Left ventricle myocardium inferior (tissue), 1 donor: Measurements from ENCODE around the gene CACNA2D1. TPM values are rescaled to one million over a fixed set of nuclear protein-coding genes. Genes with fewer than 3 reads are reported as not detected.

ENCODE experiments used
- DNase-seq: peaks from one replicate; pipeline ENCODE4 v3.0.0-alpha.2; 2020
- H3K27ac ChIP-seq: fragments of 200-600 bp; replicated peaks from 2 replicates; pipeline ENCODE4 v1.8.0; 2021
- H3K27me3 ChIP-seq: fragments of 200-600 bp; 2 replicates; pipeline ENCODE4 v1.8.0; 2021; ENCODE audit warnings: low read depth
- H3K36me3 ChIP-seq: fragments of 200-600 bp; 2 replicates; pipeline ENCODE4 v1.8.0; 2021
- H3K4me1 ChIP-seq: fragments of 200-600 bp; 2 replicates; pipeline ENCODE4 v1.8.0; 2021
- H3K4me3 ChIP-seq: fragments of 200-600 bp; 2 replicates; pipeline ENCODE4 v1.8.0; 2021; ENCODE audit warnings: mild to moderate bottlenecking, moderate library complexity
- H3K9me3 ChIP-seq: fragments of 200-600 bp; replicated peaks from 2 replicates; pipeline ENCODE4 v1.8.0; 2021
- CTCF ChIP-seq: fragments of 200-600 bp; IDR thresholded peaks from 2 replicates; pipeline ENCODE4 v1.8.0; 2021; ENCODE audit warnings: antibody characterized with exemption, mild to moderate bottlenecking, borderline replicate concordance
- intact Hi-C: fragments of 100-400 bp; cut with micrococcal nuclease; formaldehyde crosslinking; loops from one replicate; pipeline ENCODE4 v1.11.0; 2022
- total RNA-seq: library from RNA; stranded (reverse); fragmentation: NEBNext Ultra II Directional; extraction: Animal tissue kit (Norgen Biotek cat#: 25700); gene quantifications from one replicate; pipeline ENCODE4 v1.2.1, GENCODE V29; 2021
- donor health status: DM: no; HTN: yes; CAD: no; lungs with severe emphysema.

The CACNA2D1 gene
- total RNA-seq, 1 donor from 2014 or later: 64.6 TPM

DNA sequence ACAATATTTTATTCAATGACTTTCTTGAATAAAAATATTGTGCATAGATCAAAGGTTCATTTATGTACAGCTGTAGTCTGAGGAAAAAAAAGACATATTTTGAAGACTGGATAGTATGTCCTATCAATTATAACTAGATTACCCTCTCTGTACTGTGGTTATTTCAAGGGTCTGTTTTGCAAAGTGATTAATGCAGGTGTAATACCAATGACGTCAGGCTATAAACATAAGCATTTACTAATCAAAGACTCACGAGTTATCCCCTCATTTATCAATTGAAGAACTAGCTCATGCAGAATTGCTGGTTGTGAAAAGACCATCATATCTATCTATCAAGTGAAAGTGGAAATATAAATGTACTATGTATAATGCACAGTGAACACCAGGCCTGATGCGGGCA is 460.2 kb downstream of the CACNA2D1 start:
- no peaks in the 10 kb centered on the region for H3K4me1 ChIP-seq
- H3K27ac ChIP-seq: no peak overlapping the region
- no peak for DNase-seq
- TF ChIP-seq CTCF: no peak
- no peak overlapping the region for H3K4me3 ChIP-seq
- no peaks in the 10 kb centered on the region for H3K9me3 ChIP-seq
- H3K27me3 ChIP-seq: no peaks in the 10 kb centered on the region
- intact Hi-C loops: no loop called here
- peaks cover 42% of the 10 kb centered on the region for H3K36me3 ChIP-seq

DNA sequence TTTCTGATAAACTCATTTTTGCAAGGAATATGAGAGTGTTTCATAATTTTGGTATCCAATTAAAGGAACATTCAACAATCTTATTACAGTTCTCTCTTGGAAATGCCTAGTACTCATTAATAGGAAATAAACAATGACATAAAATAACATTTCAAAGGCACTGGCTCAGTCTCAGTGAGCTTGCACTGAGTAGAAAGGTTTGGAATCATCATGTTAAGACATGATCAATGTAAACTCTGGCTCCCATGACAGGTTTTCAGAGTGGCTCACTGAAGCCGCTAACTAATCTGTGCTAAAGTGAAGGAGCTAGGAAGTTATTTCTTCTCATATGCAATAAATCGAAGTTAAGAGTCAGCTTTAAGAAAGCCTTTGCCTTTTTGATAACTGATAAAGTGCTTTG is 470.5 kb downstream of the CACNA2D1 start:
- intact Hi-C loops: no loop called here
- no peak for DNase-seq
- no peak for TF ChIP-seq CTCF

GRCh38 chr7:81960026-81960425 is 483.6 kb downstream of the CACNA2D1 start:
- Histone ChIP-seq H3K27me3 (no peaks in the 10 kb centered on the region), H3K36me3 (peaks cover 21% of the 10 kb centered on the region), H3K4me1 (peaks cover 25% of the 10 kb centered on the region), H3K27ac (no peak overlapping the region), H3K4me3 (no peak overlapping the region), H3K9me3 (no peaks in the 10 kb centered on the region)
- intact Hi-C loops: no loop called here
- TF ChIP-seq CTCF: no peak
- DNase-seq: no peak

More for the DNA sequence above, 470.5 kb downstream of the CACNA2D1 start:
- Histone ChIP-seq H3K9me3 (no peaks in the 10 kb centered on the region), H3K27ac (no peak overlapping the region), H3K27me3 (no peaks in the 10 kb centered on the region), H3K4me3 (no peak overlapping the region), H3K4me1 (peaks cover 2% of the 10 kb centered on the region), H3K36me3 (no peaks in the 10 kb centered on the region)

DNA sequence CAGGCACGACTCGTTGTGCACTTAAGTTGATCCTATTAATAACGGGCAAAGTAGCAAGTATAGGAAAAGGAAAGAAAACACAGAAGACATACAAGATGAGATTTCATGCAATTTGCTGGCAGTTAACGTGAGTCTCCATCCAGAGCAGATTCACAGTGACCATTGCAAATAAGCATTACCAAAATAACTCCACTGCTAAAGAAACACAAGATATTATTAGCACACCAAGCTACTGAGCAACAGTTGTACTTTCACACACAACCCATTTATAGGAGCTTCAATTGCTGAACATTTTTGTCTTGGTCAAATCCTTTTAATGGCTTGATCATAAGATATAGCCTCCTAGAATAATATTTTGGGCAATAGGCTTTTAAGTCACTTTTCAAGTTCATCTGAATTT is 486.1 kb downstream of the CACNA2D1 start:
- DNase-seq: no peak
- no peaks in the 10 kb centered on the region for H3K27me3 ChIP-seq
- H3K27ac ChIP-seq: peak overlapping the region; percentile 62
- intact Hi-C loops: loop anchor here (10.0 kb wide), 1 partner anchor 453 kb away; no protein-coding TSS in a partner anchor
- H3K4me3 ChIP-seq: peak overlapping the region; percentile 26
- peaks cover 7% of the 10 kb centered on the region for H3K36me3 ChIP-seq
- H3K9me3 ChIP-seq: no peaks in the 10 kb centered on the region
- peaks cover 25% of the 10 kb centered on the region for H3K4me1 ChIP-seq
- TF ChIP-seq CTCF: no peak

GRCh38 chr7:81956520-81956919 is 487.1 kb downstream of the CACNA2D1 start:
- Histone ChIP-seq H3K9me3 (no peaks in the 10 kb centered on the region), H3K27ac (no peak overlapping the region), H3K4me1 (peaks cover 25% of the 10 kb centered on the region), H3K36me3 (no peaks in the 10 kb centered on the region), H3K27me3 (no peaks in the 10 kb centered on the region), H3K4me3 (no peak overlapping the region)
- intact Hi-C loops: loop anchor here (10.0 kb wide), 1 partner anchor 452 kb away; no protein-coding TSS in a partner anchor
- TF ChIP-seq CTCF: peak; percentile 62
- no peak for DNase-seq
